DMS114 treated with DMSO at 0.1 percent for 48 hours (cell line): Measurements from ENCODE around the gene ULBP1.
A peak's percentile ranks its signal among the peaks of the same experiment; 100 is the strongest.
"Not testable (repeated sequence)": the region's sequence is repeated elsewhere in the genome, so short reads cannot be mapped to it uniquely, and the experiment has no call there.

Experiments used
- DNase-seq: peaks from one replicate; lab custom pipeline; 2025; ENCODE audit not compliant: unreplicated experiment; lab: John Stamatoyannopoulos, UW

The ULBP1 gene

GRCh38 chr6:150004101-150004782, 40.5 kb downstream of the ULBP1 start:
- no peak for DNase-seq

- DNase-seq: peak; percentile 64
These were observed 41.3 kb downstream of the ULBP1 start for GRCh38 chr6:150004783-150005717.

GRCh38 chr6:150005761-150006651, 42.3 kb downstream of the ULBP1 start:
- DNase-seq: no peak

GRCh38 chr6:150006961-150007464, 43.3 kb downstream of the ULBP1 start:
- no peak for DNase-seq

GRCh38 chr6:150008588-150008987, 44.8 kb downstream of the ULBP1 start:
- no peak for DNase-seq

GRCh38 chr6:150012846-150013784, 49.4 kb downstream of the ULBP1 start:
- DNase-seq: not testable (repeated sequence)

- not testable (repeated sequence) for DNase-seq
These were observed 50.3 kb downstream of the ULBP1 start for GRCh38 chr6:150013785-150014622.

GRCh38 chr6:150014623-150015280, 51.0 kb downstream of the ULBP1 start:
- DNase-seq: not testable (repeated sequence)

- not testable (repeated sequence) for DNase-seq
These were observed 51.7 kb downstream of the ULBP1 start for GRCh38 chr6:150015281-150016001.

- peak; percentile 3 for DNase-seq
These were observed 52.8 kb downstream of the ULBP1 start for GRCh38 chr6:150016324-150017185.

GRCh38 chr6:150017186-150017521, 53.4 kb downstream of the ULBP1 start:
- not testable (repeated sequence) for DNase-seq

- DNase-seq: no peak
These were observed 55.3 kb downstream of the ULBP1 start for GRCh38 chr6:150018846-150019580.

GRCh38 chr6:150021870-150022269, 58.1 kb downstream of the ULBP1 start:
- DNase-seq: not testable (repeated sequence)
